Bronchial epithelial cell (primary cell): ENCODE results near the gene PRKCB. TPM values are rescaled to one million over a fixed set of nuclear protein-coding genes. Genes with fewer than 3 reads are reported as not detected.

Source experiments
- DNase-seq: peaks from one replicate; pipeline ENCODE4 v3.0.0-alpha.2; 2010; ENCODE audit warnings: low read depth
- FAIRE-seq: peaks from 2 replicates; lab custom pipeline; 2011; peaks lifted over from hg19 to GRCh38; lab: Jason Lieb, UNC
- H3K27me3 ChIP-seq: 2 replicates; pipeline ENCODE4 v1.5.1; 2011; ENCODE audit warnings: low read length; ENCODE audit not compliant: control insufficient read depth, insufficient read depth
- H3K36me3 ChIP-seq: 2 replicates; pipeline ENCODE4 v1.5.1; 2011; ENCODE audit warnings: low read length; ENCODE audit not compliant: control insufficient read depth, insufficient read depth
- H3K4me3 ChIP-seq: 2 replicates; pipeline ENCODE4 v1.5.1; 2011; ENCODE audit warnings: mild to moderate bottlenecking, low read depth, low read length, control low read depth
- CTCF ChIP-seq: IDR thresholded peaks from 2 replicates; pipeline ENCODE4 v1.5.1; 2011; ENCODE audit warnings: mild to moderate bottlenecking, moderate library complexity, low read length, control low read depth, inconsistent platforms; ENCODE audit not compliant: insufficient read depth, severe bottlenecking
- total RNA-seq: library from RNA; depleted of rRNA; stranded (reverse); fragments of >200 nt; gene quantifications from 2 replicates; pipeline ENCODE4 v1.2.1, GENCODE V29; 2014

PRKCB gene
- total RNA-seq, 1 donor from 2014 or later, result not detected

DNA sequence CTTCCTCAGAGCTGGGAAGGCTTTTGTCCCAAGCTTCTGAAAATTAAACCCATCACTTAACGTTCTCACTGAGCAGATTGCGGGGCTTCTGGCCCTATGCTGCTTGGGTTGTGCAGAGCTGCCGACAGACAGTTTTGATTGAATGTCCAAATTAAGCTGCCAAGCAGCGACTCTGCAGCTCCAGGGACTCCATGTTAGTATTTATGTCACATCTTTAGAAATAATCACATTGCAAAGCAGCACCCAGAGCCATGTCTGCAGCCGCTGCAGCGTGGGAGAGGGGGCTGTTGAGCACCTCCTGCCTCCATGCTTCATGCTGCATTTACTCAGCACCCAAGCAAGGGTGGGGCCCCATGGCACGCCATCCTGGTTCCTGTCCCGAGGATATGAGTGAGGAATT, 242.2 kb downstream of the PRKCB start:
- Histone ChIP-seq H3K27me3 (no peaks in the 10 kb centered on the region), H3K36me3 (no peaks in the 10 kb centered on the region), H3K4me3 (no peak overlapping the region)
- TF ChIP-seq CTCF, result no peak
- DNase-seq (no peak), FAIRE-seq (no peak)

GRCh38 chr16:24085666-24086065, 249.9 kb downstream of the PRKCB start:
- no peak overlapping the region for H3K4me3 ChIP-seq
- no peak for TF ChIP-seq CTCF
- no peaks in the 10 kb centered on the region for H3K27me3 ChIP-seq
- FAIRE-seq (no peak), DNase-seq (no peak)
- H3K36me3 ChIP-seq, result no peaks in the 10 kb centered on the region

DNA sequence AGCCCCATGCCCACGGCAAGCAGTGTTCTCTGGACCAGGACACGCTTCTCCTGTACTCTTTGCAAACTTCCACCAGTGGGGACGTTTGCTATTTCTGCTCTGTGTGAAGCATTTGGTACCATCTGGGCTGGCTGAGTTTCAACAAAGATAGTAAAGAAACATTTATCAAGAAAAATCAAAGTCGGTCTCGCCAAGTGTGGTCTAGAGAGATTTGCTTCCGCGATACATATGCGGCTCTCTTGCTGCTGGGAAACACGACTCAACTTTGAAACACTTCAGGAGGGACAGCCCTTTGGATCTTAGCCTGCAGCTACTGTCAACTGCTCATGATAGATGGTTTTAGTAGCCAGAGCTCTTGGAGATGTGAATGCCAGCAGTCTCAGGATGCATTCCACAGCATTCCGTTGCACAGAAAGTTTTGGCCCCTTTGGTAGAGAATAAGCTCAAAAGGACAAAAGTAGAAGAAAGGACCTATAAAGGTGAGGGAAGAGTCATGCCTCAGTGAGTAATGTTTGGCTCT, 252.2 kb downstream of the PRKCB start:
- Histone ChIP-seq H3K36me3 (no peaks in the 10 kb centered on the region), H3K27me3 (no peaks in the 10 kb centered on the region), H3K4me3 (no peak overlapping the region)
- no peak for TF ChIP-seq CTCF
- no peak for DNase-seq
- no peak for FAIRE-seq

GRCh38 chr16:24088767-24089166, 253.0 kb downstream of the PRKCB start:
- FAIRE-seq (no peak), DNase-seq (no peak)
- no peak for TF ChIP-seq CTCF

DNA sequence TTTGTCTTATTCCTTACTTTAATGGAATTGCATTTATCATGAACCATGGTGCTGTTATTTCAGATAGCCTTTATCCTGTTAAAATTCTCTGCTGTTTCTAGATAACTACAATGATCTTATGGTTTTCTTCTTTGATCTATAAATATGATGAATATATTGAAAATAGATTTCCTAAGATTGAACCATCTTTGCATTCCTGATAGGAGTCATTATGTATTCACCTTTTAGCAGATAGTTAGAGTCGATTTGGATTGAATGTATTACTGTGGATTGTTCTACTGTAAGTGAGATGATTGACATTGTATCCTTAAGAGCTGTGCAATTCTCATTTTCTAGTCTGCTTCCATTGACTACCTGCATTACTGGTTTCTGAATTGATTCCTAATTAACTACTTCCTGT, 255.3 kb downstream of the PRKCB start:
- no peak for FAIRE-seq

More at GRCh38 chr16:24088767-24089166, 253.0 kb downstream of the PRKCB start:
- Histone ChIP-seq H3K36me3 (no peaks in the 10 kb centered on the region), H3K4me3 (no peak overlapping the region), H3K27me3 (no peaks in the 10 kb centered on the region)

More for the DNA sequence above, 255.3 kb downstream of the PRKCB start:
- DNase-seq, result no peak
- no peaks in the 10 kb centered on the region for H3K27me3 ChIP-seq
- no peak overlapping the region for H3K4me3 ChIP-seq
- H3K36me3 ChIP-seq, result no peaks in the 10 kb centered on the region
- no peak for TF ChIP-seq CTCF
